K562 (cell line): ENCODE results near the gene BSCL2. TPM values are rescaled to one million over a fixed set of nuclear protein-coding genes. Genes with fewer than 3 reads are reported as not detected.

Source experiments
- CCAR2 ChIP-seq: fragments of 200-400 bp; formaldehyde crosslinking; IDR thresholded peaks from 2 replicates; pipeline ENCODE4 v1.6.1; 2017; ENCODE audit warnings: mild to moderate bottlenecking, low read depth, low read length
- DACH1 ChIP-seq: fragments of 450-650 bp; IDR thresholded peaks from 2 replicates; pipeline ENCODE4 v1.6.1; 2018; ENCODE audit not compliant: partially characterized antibody
- ELF4 ChIP-seq: fragments of 450-650 bp; formaldehyde crosslinking; IDR thresholded peaks from 2 replicates; pipeline ENCODE4 v1.4.0; 2022; ENCODE audit warnings: missing genetic modification characterization
- EP300 ChIP-seq: IDR thresholded peaks from 2 replicates; pipeline ENCODE4 v1.6.1; 2012; ENCODE audit warnings: low read length, improper control_type of control experiment
- HMGN3 ChIP-seq: IDR thresholded peaks from 2 replicates; pipeline ENCODE4 v1.6.1; 2011; ENCODE audit warnings: borderline replicate concordance, low read depth, mild to moderate bottlenecking, mixed read lengths, low read length; ENCODE audit not compliant: insufficient read length; ENCODE audit errors: extremely low read depth
- HNRNPL ChIP-seq: fragments of 200-400 bp; formaldehyde crosslinking; IDR thresholded peaks from 2 replicates; pipeline ENCODE4 v1.6.1; 2017; ENCODE audit warnings: low read depth, mild to moderate bottlenecking, low read length
- NCOR1 ChIP-seq: fragments of 450-650 bp; IDR thresholded peaks from 2 replicates; pipeline ENCODE4 v1.6.1; 2016; ENCODE audit warnings: mild to moderate bottlenecking, moderate library complexity
- PHF20 ChIP-seq: fragments of 450-650 bp; IDR thresholded peaks from 2 replicates; pipeline ENCODE4 v1.6.1; 2018; ENCODE audit not compliant: partially characterized antibody
- RHOXF2B ChIP-seq: fragments of 250-450 bp; sonication (Bioruptor Pico); conservative IDR thresholded peaks from 2 replicates; pipeline ENCODE4 v1.5.1; 2021
- TCF7L2 ChIP-seq: fragments of 150-350 bp; IDR thresholded peaks from 2 replicates; pipeline ENCODE4 v1.6.1; 2016; ENCODE audit warnings: low read depth, mild to moderate bottlenecking, low read length, moderate library complexity
- TSC22D4 ChIP-seq: fragments of 450-650 bp; IDR thresholded peaks from 2 replicates; pipeline ENCODE4 v1.6.1; 2016; ENCODE audit warnings: missing genetic modification characterization, missing biosample characterization, control low read depth
- XRCC3 ChIP-seq: fragments of 450-650 bp; IDR thresholded peaks from 2 replicates; pipeline ENCODE4 v1.6.1; 2017; ENCODE audit warnings: mild to moderate bottlenecking, moderate library complexity
- ZC3H11A ChIP-seq: IDR thresholded peaks from 2 replicates; pipeline ENCODE4 v1.6.1; 2012; ENCODE audit warnings: low read depth, low read length, improper control_type of control experiment
- ZNF197 ChIP-seq: fragments of 200-800 bp; sonication (Bioruptor generic); IDR thresholded peaks from 2 replicates; pipeline ENCODE4 v1.6.1; 2016; ENCODE audit warnings: low read depth, missing genetic modification characterization, missing compliant biosample characterization
- ZNF695 ChIP-seq: fragments of 450-650 bp; formaldehyde crosslinking; IDR thresholded peaks from 2 replicates; pipeline ENCODE4 v1.4.0; 2020; ENCODE audit warnings: mild to moderate bottlenecking, moderate library complexity
- ZNF77 ChIP-seq: fragments of 250-450 bp; sonication (Bioruptor Pico); IDR thresholded peaks from 2 replicates; pipeline ENCODE4 v1.5.0; 2020
- ZNF830 ChIP-seq: fragments of 250-450 bp; sonication (Bioruptor Pico); IDR thresholded peaks from 2 replicates; pipeline ENCODE4 v1.5.0; 2021; ENCODE audit warnings: mild to moderate bottlenecking
- polyA plus RNA-seq, 8 experiments: library from polyadenylated mRNA; depleted of rRNA in 4 of 8; stranded (reverse) in 5 of 8; unstranded in 3 of 8; fragments of >200 nt; fragmentation: Nextera tagmentation in 2 of 8; fragmentation: Illumina TruSeq in 1 of 8; extraction: Ambion mirVana in 2 of 8; extraction: Trizol in 1 of 8; gene quantifications; 2 replicates each; pipeline versions ENCODE4 v1.2.1 to v1.2.3, GENCODE V29; 2011 to 2014; ENCODE audit warnings: inconsistent platforms in 1 of 8, missing spikeins in 1 of 8
- total RNA-seq, 7 experiments: library from RNA; depleted of rRNA in 6 of 7; stranded (reverse); fragments of >200 nt in 6 of 7; fragmentation: Illumina TruSeq in 2 of 7; extraction: Trizol in 2 of 7; gene quantifications; 2 replicates each; pipeline versions ENCODE4 v1.2.1 to v1.2.3, GENCODE V29; 2011 to 2021; ENCODE audit warnings: low replicate concordance in 1 of 7
- TF ChIP-seq, protein P1 (sequence below): fragments of 450-650 bp; IDR thresholded peaks from 2 replicates; pipeline ENCODE4 v1.6.1; 2014; ENCODE audit warnings: low read depth, mild to moderate bottlenecking, moderate library complexity, borderline replicate concordance
- TF ChIP-seq, protein P2 (sequence below): sonication (generic); formaldehyde crosslinking; IDR thresholded peaks from 2 replicates; pipeline ENCODE4 v1.8.0; 2022; ENCODE audit warnings: missing genetic modification reagents, mild to moderate bottlenecking, moderate library complexity, borderline replicate concordance
- TF ChIP-seq, protein P3 (sequence below): sonication (generic); formaldehyde crosslinking; IDR thresholded peaks from 2 replicates; pipeline ENCODE4 v1.9.0; 2022; ENCODE audit warnings: mild to moderate bottlenecking, missing genetic modification reagents
- TF ChIP-seq, protein P4 (sequence below): IDR thresholded peaks from 2 replicates; pipeline ENCODE4 v1.6.1; 2012; ENCODE audit warnings: low read depth, low read length, improper control_type of control experiment, borderline replicate concordance
- TF ChIP-seq, protein P5 (sequence below): sonication (generic); formaldehyde crosslinking; IDR thresholded peaks from 2 replicates; pipeline ENCODE4 v1.8.0; 2022; ENCODE audit warnings: mild to moderate bottlenecking, missing genetic modification reagents
- TF ChIP-seq, protein P6 (sequence below): fragments of 250-450 bp; sonication (Bioruptor Pico); IDR thresholded peaks from 2 replicates; pipeline ENCODE4 v1.9.0; 2021; ENCODE audit warnings: mild to moderate bottlenecking

Gene BSCL2
- total and polyA plus RNA-seq, 9 of the 15 experiments (the other 6 are each of a cell fraction or from before 2014, with no cell fraction given), result 18.9 to 51.7 (median 35.2) TPM

DNA sequence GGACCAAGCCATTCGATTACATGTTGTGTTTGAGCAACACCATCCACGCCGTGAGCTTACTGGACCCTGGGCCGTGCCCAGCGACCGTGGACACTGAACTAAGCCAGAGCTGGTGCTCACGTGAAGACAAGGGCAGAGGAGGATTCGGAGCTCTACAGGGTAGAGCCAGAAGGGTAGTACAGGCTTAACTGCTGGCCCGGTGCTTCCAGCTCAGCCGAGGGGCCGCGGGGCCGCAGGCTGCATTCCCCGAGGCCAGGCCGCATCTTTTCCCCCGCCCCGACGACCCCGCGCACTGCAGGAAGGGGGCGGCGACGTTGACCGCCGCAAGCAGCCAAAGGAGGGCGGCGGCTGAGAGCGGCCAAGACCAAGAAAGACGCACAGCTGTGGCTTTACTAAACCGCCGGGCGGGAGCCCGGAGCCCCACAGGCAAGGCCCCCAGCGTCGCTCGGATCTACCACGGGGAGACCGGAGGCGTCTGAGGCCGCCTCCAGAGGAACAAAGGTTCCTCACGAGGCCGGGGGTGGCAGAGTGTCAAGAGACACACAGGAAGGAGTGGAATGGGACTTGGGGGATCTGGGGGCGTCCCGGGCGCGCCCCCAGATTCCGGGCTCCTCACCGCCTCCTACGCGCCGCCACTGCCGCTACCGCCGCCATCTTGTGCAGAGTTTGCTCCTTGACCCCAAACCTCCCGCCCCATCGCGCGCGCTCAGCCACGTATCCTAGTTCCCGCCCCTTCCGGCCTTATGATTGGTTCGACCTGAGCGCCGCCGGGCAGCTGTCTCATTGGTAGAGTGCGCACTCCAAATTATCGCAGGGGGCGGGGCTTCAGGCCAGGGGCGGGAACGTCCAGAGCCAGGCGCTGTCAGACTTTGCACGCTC is 61.0 kb downstream of the BSCL2 start, which contains the start of gene GANAB (continued):
- TF ChIP-seq DACH1, result no peak
- no peak for TF ChIP-seq ZNF77 (CRISPR knock-in tag)
- TF ChIP-seq EP300, result peak; percentile 12; the same call in 1 of the 2 replicates
- TF ChIP-seq ELF4 (CRISPR knock-in tag), result 0 out of 2 replicates have a peak, but pooled peaks have one; percentile 13
- peak; percentile 63 for TF ChIP-seq HMGN3
- TF ChIP-seq ZNF695 (CRISPR knock-in tag), result no peak
- no peak for TF ChIP-seq HNRNPL
- TF ChIP-seq, protein P1, sequence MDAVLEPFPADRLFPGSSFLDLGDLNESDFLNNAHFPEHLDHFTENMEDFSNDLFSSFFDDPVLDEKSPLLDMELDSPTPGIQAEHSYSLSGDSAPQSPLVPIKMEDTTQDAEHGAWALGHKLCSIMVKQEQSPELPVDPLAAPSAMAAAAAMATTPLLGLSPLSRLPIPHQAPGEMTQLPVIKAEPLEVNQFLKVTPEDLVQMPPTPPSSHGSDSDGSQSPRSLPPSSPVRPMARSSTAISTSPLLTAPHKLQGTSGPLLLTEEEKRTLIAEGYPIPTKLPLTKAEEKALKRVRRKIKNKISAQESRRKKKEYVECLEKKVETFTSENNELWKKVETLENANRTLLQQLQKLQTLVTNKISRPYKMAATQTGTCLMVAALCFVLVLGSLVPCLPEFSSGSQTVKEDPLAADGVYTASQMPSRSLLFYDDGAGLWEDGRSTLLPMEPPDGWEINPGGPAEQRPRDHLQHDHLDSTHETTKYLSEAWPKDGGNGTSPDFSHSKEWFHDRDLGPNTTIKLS, result peak; percentile 86
- TF ChIP-seq XRCC3, result no peak
- no peak for TF ChIP-seq CCAR2
- TF ChIP-seq ZNF830 (CRISPR knock-in tag), result no peak
- no peak for TF ChIP-seq TSC22D4
- TF ChIP-seq RHOXF2B (CRISPR knock-in tag), result peak; percentile 83
- TF ChIP-seq, protein P2, sequence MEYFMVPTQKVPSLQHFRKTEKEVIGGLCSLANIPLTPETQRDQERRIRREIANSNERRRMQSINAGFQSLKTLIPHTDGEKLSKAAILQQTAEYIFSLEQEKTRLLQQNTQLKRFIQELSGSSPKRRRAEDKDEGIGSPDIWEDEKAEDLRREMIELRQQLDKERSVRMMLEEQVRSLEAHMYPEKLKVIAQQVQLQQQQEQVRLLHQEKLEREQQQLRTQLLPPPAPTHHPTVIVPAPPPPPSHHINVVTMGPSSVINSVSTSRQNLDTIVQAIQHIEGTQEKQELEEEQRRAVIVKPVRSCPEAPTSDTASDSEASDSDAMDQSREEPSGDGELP (CRISPR knock-in tag), result peak; percentile 82
- TF ChIP-seq, protein P3, sequence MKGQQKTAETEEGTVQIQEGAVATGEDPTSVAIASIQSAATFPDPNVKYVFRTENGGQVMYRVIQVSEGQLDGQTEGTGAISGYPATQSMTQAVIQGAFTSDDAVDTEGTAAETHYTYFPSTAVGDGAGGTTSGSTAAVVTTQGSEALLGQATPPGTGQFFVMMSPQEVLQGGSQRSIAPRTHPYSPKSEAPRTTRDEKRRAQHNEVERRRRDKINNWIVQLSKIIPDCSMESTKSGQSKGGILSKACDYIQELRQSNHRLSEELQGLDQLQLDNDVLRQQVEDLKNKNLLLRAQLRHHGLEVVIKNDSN, result peak; percentile 15; the same call in 1 of the 2 replicates
- TF ChIP-seq ZC3H11A, result no peak
- TF ChIP-seq ZNF197, result no peak
- TF ChIP-seq, protein P4, sequence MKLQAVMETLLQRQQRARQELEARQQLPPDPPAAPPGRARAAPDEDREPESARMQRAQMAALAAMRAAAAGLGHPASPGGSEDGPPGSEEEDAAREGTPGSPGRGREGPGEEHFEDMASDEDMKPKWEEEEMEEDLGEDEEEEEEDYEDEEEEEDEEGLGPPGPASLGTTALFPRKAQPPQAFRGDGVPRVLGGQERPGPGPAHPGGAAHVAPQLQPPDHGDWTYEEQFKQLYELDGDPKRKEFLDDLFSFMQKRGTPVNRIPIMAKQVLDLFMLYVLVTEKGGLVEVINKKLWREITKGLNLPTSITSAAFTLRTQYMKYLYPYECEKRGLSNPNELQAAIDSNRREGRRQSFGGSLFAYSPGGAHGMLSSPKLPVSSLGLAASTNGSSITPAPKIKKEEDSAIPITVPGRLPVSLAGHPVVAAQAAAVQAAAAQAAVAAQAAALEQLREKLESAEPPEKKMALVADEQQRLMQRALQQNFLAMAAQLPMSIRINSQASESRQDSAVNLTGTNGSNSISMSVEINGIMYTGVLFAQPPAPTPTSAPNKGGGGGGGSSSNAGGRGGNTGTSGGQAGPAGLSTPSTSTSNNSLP, result no peak
- TF ChIP-seq, protein P5, sequence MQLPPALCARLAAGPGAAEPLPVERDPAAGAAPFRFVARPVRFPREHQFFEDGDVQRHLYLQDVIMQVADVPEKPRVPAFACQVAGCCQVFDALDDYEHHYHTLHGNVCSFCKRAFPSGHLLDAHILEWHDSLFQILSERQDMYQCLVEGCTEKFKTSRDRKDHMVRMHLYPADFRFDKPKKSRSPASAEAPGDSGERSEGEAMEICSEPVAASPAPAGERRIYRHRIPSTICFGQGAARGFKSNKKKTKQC, result no peak; the same call in 1 of the 2 replicates
- TF ChIP-seq, protein P6, sequence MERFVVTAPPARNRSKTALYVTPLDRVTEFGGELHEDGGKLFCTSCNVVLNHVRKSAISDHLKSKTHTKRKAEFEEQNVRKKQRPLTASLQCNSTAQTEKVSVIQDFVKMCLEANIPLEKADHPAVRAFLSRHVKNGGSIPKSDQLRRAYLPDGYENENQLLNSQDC (CRISPR knock-in tag), result no peak
- no peak for TF ChIP-seq NCOR1
- no peak for TF ChIP-seq TCF7L2
- TF ChIP-seq PHF20, result peak; percentile 65
